NT2/D1 (cell line): Measurements from ENCODE around the gene KIF26A.
A peak's percentile ranks its signal among the peaks of the same experiment; 100 is the strongest.

Experiments
- DNase-seq: peaks from one replicate; pipeline ENCODE4 v3.0.0-alpha.2; 2011; ENCODE audit warnings: low read depth, low spot score
- H3K27me3 ChIP-seq: 2 replicates; pipeline ENCODE4 v1.6.0; 2011; ENCODE audit warnings: mild to moderate bottlenecking; ENCODE audit not compliant: insufficient read length, insufficient read depth
- H3K36me3 ChIP-seq: 2 replicates; pipeline ENCODE4 v1.6.1; 2011; ENCODE audit warnings: mild to moderate bottlenecking, low read length, mixed read lengths; ENCODE audit not compliant: insufficient read depth, insufficient read length
- H3K4me1 ChIP-seq: 2 replicates; pipeline ENCODE4 v1.5.1; 2011; ENCODE audit not compliant: insufficient read depth, insufficient read length
- H3K4me3 ChIP-seq: 2 replicates; pipeline ENCODE4 v1.5.1; 2011; ENCODE audit warnings: low read depth; ENCODE audit not compliant: insufficient read length
- H3K9ac ChIP-seq: 2 replicates; pipeline ENCODE4 v1.6.0; 2011; ENCODE audit warnings: low read depth; ENCODE audit not compliant: insufficient read length
- H3K9me3 ChIP-seq: 2 replicates; pipeline ENCODE4 v1.5.1; 2011; ENCODE audit warnings: mild to moderate bottlenecking, low read length; ENCODE audit not compliant: insufficient read depth
- SUZ12 ChIP-seq: IDR thresholded peaks from 2 replicates; pipeline ENCODE4 v1.6.1; 2011; ENCODE audit not compliant: insufficient read length, insufficient read depth; ENCODE audit errors: extremely low read depth
- YY1 ChIP-seq: IDR thresholded peaks from 2 replicates; pipeline ENCODE4 v1.6.1; 2011; ENCODE audit not compliant: insufficient read length, insufficient read depth
- ZNF274 ChIP-seq: IDR thresholded peaks from 2 replicates; pipeline ENCODE4 v1.6.1; 2011; ENCODE audit warnings: mild to moderate bottlenecking, low read depth, low read length

KIF26A gene

GRCh38 chr14:104132981-104133380, 5.4 kb upstream of the KIF26A start:
- no peak overlapping the region for H3K9ac ChIP-seq

DNA sequence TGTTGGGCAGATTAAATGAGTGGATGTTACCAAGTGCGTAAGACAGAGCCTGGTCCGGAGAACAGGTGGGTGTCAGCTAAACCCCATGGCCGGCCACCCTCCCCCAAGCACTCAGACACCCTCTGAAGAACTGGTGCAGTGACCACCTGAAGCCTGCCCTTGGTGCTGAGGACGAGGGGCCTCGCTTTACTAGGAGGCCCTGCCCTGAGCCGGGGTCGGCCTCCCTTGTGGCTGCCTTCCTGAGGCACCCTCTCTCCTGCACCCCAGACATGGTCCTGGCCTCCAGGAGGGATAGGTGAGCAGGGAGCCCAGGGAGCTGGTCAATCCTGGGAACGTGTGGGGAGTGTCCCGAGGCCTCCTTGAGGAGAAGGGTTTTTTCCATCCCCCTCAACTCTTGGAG, 4.9 kb upstream of the KIF26A start:
- Histone ChIP-seq H3K9ac (no peak overlapping the region), H3K36me3 (no peaks in the 10 kb centered on the region), H3K4me3 (no peak overlapping the region), H3K27me3 (peaks cover 25% of the 10 kb centered on the region), H3K4me1 (peaks cover 8% of the 10 kb centered on the region), H3K9me3 (peaks cover 18% of the 10 kb centered on the region)
- DNase-seq = no peak
- no peak for TF ChIP-seq SUZ12

More at GRCh38 chr14:104132981-104133380, 5.4 kb upstream of the KIF26A start:
- Histone ChIP-seq H3K4me3 (no peak overlapping the region), H3K4me1 (peaks cover 8% of the 10 kb centered on the region), H3K9me3 (peaks cover 18% of the 10 kb centered on the region), H3K36me3 (no peaks in the 10 kb centered on the region), H3K27me3 (peaks cover 25% of the 10 kb centered on the region)
- TF ChIP-seq ZNF274 (no peak), SUZ12 (no peak), YY1 (no peak)
- DNase-seq = no peak

DNA sequence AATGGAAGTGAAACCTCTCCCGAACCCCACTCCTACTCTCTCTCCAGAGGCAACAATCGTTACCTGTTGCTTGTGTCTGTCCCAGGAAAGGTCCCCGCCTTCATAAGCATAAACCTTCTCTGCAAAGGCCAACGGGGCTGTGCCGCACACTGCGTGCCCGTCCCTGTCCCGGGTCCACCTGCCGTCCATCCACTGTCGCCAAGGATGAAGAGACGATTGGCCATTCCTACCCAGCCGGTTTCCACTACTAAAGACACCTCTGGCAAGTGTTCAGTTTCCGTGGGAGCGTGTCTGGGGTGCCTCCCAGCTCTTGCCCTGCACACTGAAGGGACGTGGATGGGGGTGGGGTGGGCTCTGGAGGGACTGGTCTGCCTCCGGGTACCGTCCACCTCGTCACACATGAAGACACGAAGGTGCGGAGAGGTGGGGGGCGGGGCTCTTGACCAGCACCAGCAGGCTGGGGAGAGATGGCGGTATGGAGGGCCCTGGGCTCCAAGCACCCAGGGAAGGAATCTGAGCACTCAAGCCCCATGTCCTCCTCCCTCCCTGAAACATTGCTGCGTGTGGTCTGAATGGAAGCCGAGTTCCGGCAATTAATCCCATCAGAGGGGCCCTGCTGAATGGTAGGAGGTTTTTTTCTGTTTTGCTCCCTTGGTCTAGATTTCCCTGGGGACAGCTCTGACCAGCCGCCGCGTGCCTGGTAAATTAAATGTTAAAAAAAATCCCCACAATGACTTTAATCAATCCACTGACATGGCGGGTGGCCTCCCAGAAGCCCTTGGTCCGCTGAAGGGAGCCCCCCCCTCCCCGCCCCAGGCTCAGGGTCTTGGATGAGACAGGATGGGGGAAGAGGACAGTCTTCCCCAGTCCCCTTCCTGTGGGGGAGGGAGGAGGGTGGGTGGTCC, 4.1 kb upstream of the KIF26A start:
- H3K4me3 ChIP-seq = no peak overlapping the region
- TF ChIP-seq YY1 (no peak), ZNF274 (no peak), SUZ12 (no peak)
- H3K9me3 ChIP-seq = peaks cover 12% of the 10 kb centered on the region
- H3K36me3 ChIP-seq = no peaks in the 10 kb centered on the region
- H3K9ac ChIP-seq = no peak overlapping the region
- no peak for DNase-seq
- peaks cover 25% of the 10 kb centered on the region for H3K27me3 ChIP-seq
- H3K4me1 ChIP-seq = peaks cover 8% of the 10 kb centered on the region

GRCh38 chr14:104135121-104135903, 3.1 kb upstream of the KIF26A start:
- peaks cover 2% of the 10 kb centered on the region; the same call in 1 of the 2 replicates for H3K9me3 ChIP-seq
- H3K9ac ChIP-seq = peak overlapping the region; percentile 70
- peaks cover 8% of the 10 kb centered on the region for H3K4me1 ChIP-seq
- H3K4me3 ChIP-seq = peak overlapping the region; percentile 57
- peak; percentile 55 for DNase-seq
- no peak for TF ChIP-seq SUZ12
- peaks cover 25% of the 10 kb centered on the region for H3K27me3 ChIP-seq
- H3K36me3 ChIP-seq = no peaks in the 10 kb centered on the region

- DNase-seq = no peak
- Histone ChIP-seq H3K36me3 (no peaks in the 10 kb centered on the region), H3K4me1 (peaks cover 10% of the 10 kb centered on the region), H3K27me3 (peaks cover 25% of the 10 kb centered on the region), H3K9ac (peak overlapping the region; percentile 70), H3K4me3 (peak overlapping the region; percentile 57), H3K9me3 (no peaks in the 10 kb centered on the region)
- TF ChIP-seq YY1 (no peak), ZNF274 (no peak), SUZ12 (no peak)
These were observed 2.4 kb upstream of the KIF26A start for GRCh38 chr14:104135904-104136471.

GRCh38 chr14:104136472-104137296, 1.7 kb upstream of the KIF26A start:
- Histone ChIP-seq H3K4me1 (peaks cover 11% of the 10 kb centered on the region), H3K36me3 (no peaks in the 10 kb centered on the region), H3K9me3 (no peaks in the 10 kb centered on the region), H3K9ac (peak overlapping the region; percentile 61), H3K27me3 (peaks cover 25% of the 10 kb centered on the region), H3K4me3 (peak overlapping the region; percentile 57)
- no peak for DNase-seq
- peak; percentile 15 for TF ChIP-seq SUZ12
- no peak for TF ChIP-seq YY1
- TF ChIP-seq ZNF274 = no peak
